HG03108 (cell line): ENCODE data around the gene FCHSD1.

Experiments used
- ATAC-seq: cut with Tn5 transposase; IDR thresholded peaks from one replicate; pipeline ENCODE4 v1.9.1; 2021; ENCODE audit warnings: moderate library complexity; ENCODE audit not compliant: unreplicated experiment

Gene FCHSD1

DNA sequence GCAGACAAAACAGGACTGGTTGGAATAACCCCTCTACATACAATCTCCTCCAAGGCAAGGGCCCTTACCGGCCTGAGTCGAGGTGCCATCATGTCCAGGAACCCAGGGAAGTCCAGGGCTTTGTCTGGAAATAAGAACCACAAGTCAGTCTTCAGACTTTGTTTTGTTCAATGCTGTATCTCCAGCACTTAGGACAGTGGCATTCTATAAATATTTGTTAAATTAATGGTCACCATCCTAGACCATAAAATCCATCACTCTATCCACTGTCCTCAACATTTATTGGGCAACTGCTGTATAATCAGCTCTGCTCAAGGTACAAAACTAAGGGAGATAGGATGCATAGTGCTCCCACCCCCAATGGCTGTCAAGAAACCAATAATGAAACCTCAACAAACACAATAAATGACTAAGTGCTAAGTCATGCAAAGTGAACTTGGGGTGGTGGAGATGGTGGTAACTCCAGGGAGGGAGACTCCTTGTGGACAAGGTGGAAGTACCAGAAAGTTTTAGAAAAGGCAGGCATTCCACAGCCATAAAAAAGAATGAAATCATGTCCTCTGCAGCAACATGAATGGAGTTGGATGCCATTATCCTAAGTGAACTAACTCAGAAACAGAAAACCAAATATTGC lies 9.5 kb downstream of the FCHSD1 start:
- ATAC-seq = peak; percentile 35

DNA sequence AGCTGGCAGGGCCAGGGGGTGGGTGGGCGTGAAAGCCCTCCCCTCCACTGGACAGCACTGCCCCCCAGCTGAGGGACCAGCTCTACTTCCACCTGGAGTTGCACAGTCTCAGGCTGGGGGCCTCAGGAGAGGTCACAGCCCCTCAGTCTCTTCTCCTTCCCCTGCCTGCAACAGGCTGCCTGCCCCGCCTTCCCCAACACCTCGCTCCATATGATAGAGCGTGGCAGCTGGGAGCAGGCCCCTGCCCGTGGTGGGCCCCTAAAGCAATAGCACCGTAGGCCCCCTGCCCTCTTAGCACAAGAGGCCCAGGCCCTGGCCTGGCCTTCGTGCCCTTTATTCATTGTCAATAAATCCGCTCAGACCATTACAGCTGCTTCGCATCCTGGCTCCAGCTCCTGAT lies 10.5 kb downstream of the FCHSD1 start:
- ATAC-seq = no peak

DNA sequence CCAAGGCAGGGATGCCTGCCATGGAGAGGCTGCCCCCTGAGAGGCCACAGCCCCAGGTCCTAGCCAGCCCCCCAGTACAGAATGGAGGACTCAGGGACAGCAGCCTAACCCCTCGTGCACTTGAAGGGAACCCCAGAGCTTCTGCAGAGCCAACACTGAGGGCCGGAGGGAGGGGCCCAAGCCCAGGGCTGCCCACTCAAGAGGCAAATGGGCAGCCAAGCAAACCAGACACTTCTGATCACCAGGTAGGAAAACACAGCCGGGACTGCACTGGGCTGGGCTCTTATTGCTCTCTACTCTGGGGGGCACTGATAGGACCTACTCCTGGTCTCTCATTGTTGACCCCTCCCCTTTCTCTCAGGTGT lies 11.2 kb downstream of the FCHSD1 start:
- no peak for ATAC-seq

DNA sequence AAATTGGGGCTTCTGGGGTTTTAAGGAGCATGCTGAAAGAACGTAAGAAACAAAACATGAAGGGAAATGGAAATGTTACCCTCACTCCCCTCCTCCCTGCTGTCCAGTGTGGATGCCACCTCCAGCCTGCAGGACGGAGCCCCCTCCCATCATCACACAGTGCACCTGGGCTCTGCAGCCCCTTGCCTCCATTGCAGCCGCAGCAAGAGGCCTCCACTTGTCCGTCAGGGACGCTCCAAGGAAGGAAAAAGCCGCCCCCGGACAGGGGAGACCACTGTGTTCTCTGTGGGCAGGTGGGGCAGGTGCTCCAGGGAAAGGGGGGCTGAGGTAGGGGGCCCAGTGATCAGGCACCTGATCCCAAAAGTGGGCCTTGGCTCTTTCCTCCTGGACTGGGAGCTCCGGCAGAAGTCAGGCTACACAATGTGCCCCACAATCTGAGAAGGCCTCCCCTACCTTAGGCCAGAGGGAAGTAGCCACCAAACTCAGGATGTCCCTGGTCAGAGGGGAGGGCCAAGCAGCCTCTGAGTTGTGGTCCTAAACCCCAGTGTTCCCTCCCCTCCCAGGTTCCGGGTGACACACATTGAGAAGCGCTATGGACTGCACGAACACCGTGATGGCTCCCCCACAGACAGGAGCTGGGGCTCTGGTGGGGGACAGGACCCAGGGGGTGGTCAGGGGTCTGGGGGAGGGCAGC lies 11.7 kb downstream of the FCHSD1 start:
- no peak for ATAC-seq

DNA sequence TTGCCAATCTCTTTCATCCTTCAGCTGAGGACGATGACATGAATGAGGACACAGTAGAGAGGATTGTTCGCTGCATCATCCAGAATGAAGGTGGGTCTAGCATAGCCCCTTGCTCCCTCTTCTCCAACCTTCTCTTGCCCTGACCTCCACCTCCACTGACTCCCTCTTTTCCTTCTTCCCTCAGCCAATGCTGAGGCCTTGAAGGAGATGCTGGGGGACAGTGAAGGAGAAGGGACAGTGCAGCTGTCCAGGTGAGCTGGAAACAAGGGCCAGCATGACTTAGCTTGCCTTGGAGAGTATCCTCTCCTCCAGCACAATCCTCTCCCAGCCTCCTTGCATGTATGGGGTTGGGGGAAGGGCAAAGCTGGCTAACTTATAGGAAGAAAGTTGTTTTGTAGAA lies 12.4 kb downstream of the FCHSD1 start:
- ATAC-seq = no peak

DNA sequence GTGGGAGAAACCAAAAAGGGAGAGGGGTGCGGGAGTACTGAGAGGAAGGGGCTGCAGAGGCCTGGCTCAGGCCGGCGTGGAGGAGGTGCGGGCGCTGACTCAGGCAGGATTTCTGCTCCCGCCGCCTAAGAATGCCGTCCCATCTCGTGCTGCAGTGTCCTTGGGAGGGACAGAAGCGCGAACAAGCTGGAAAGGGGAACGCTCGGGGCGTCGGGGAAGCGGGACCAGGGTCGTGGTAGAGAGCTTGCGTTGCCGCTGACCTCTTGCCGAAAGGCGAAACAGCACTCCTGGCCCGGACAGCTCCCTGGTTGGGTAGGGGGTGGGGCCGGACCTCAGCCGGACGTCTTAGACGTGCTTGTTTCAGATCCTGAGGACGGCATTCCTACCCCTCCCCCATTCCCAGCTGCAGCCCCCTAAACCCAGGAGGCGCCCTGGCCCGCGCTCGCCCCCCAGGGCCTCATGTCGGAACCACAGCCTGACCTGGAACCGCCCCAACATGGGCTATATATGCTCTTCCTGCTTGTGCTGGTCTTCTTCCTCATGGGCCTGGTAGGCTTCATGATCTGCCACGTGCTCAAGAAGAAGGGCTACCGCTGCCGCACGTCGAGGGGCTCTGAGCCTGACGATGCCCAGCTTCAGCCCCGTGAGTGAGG lies 13.3 kb downstream of the FCHSD1 start:
- peak; percentile 21 for ATAC-seq

DNA sequence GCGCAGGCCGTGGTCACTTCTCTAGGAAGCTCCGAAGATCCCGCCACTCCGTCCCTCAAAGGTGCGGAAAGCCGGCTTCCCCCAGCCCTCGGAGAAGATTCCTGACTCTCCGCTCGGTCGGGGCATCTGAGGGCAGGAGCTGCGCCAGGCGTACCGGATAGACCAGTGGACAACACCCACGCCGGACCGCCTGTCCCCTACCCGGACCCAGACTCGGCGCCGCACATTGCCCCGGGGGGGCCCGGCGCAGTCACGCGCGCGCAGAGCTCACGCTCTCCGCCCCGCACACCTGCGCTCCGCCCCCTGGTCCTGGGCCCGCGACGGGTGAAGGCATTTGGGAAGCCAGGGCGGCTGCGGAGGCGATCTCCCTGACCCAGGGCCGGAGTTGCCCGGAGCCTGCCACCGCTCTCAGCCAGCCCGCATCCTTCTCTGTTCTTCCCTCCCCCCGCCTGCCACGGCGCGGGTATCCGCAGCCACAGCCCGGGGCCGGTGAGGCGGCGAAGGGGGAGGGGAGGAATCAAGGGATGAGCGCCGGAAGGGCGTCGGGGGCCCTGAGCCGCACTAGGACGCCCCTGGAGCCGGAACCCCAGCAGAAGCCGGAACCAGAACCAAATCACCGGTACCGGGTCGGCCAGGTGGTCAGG lies 14.0 kb downstream of the FCHSD1 start:
- ATAC-seq = no peak

DNA sequence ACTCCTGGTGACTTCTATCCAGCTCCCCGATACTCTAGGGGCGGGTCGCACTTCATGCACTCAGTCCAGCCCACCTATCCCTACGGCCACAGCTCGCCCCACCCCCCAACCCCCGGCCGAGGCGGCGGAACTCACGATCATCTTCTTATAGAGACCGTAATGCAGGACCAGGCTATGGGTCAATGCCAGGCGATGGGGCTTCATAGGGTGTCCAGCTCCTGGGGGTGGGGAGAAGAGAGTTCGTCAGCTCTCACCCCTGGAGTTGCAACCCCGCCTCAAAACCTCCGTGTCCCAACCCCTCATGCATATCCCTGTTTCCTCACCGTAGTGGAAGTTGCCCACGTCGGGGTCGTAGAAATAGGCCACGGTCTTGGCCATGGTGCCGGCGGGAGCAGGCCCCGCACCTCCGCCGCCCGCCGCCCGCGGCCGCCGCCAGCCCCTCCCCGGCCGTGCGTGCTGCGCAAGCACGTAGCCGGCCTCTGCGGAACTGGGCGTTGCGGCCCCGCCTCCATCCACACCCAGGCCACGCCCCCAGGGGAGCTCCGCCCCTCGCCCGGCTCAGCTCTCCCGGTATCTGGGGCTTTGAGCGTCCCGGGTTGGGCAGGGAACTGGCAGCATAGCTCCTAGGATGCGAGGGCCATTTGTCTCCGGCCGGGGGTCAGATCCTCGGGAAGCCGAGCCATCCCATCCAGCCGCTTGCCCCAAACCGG lies 14.7 kb downstream of the FCHSD1 start, which contains the start of the genes HDAC3 and RELL2:
TSS of gene HDAC3 (minus strand) at position 437 of the 710 bp plus-strand sequence. CDS start at position 378, 59 bp downstream.
TSS of gene RELL2 (plus strand) at position 585 of the 710 bp plus-strand sequence. CDS start 1,229 bp downstream, outside the sequence.
- ATAC-seq = peak; percentile 74

DNA sequence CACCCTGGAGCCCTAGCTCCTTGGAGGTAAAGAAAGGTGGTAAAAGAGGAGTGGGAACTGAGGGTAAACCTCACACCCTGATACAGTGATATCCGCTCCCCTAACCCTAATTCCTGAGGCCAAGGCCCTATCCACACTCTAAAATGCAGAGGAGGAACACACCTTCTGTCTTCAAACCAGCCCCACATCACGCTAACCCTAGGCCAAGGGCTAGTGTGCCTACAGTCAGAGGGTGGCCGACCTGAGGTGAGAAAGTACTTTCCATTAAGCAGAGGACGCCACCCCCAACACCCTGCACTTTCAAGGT lies 15.2 kb downstream of the FCHSD1 start:
- no peak for ATAC-seq

DNA sequence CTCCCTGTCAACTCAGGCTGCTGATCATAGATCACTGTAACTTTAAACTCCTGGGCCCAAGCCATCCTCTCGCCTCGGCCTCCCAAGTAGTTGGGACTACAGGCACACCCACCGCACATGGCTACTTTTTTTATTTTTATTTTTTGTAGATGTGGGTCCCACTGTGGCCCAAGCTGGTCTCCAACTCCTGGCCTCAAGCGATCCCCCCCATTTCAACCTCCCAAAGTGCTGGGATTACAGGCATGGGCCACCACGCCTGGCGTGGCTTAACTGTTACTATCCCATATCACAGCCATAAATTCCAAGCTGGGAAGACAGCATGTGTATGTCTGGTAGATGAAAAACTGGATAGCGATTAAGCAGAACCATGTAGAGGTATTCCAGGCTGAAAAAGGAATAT lies 15.6 kb downstream of the FCHSD1 start:
- ATAC-seq = no peak

DNA sequence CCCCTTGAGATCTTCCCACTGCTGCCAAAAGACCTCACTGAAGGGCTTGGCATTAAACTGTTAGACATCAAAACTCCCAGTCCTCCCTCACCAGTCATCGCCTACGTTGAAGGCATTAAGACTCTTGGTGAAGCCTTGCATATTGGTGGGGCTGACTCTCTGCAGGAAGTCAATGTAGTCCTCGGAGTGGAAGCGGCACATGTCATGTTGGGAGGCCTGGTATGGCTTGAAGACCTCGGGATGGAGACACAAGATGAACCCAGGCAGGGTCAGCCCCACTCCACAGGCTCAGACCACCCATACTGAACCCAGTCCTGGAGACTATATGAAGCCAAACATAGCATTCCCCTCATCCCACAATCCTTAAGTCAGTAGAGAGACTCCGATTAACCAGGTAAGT lies 16.5 kb downstream of the FCHSD1 start:
- no peak for ATAC-seq

DNA sequence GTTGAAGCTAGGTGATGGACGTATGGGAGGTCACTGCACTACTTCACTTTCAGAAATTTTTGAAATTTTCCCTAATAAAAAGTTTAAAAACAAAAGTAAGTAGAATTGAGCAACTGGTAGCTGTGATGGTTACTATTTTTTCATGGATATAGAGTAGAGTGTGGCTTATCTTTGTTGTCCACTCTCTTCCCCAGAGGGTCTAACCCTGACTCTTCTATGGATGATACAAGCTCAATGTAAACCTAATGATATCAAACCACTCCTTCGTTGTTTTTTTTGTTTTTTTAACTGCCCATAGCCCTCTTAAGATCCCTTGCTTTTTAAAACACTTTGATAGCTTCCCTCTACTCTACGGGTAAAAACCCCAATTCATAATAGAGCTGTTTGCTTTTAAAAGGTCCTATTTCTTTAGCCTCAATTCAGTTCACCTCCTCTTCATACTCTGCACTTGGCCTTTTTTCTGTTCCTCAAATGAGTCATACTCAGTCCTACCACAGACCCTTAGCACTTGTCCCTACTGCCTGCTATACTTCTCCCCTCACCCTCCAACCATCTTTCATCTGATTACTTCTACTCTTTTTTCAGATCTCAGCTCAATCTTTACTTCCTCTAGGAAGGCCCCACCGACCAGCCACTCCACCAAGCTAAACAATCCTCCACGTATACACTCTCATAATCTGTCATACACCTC lies 17.2 kb downstream of the FCHSD1 start:
- peak; percentile 68 for ATAC-seq

DNA sequence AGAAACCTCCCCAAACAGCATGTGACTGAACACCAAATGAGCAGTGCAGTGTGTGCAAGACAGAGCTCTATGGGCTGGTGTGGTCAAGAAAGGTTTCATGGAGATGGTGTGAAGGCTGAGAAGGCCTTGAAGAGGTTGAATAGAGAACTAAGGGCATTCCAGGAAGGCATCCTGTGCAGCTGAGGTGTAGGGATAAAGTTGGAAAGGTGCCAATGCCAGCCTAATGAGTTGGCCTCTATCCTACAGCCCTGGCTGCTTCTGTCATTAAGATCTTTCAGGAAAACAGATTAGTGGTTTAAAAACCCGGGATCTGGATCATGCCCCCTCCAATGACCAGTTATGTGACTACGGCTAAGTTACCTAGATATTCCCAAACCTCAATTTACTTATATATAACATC lies 18.6 kb downstream of the FCHSD1 start:
- no peak for ATAC-seq

DNA sequence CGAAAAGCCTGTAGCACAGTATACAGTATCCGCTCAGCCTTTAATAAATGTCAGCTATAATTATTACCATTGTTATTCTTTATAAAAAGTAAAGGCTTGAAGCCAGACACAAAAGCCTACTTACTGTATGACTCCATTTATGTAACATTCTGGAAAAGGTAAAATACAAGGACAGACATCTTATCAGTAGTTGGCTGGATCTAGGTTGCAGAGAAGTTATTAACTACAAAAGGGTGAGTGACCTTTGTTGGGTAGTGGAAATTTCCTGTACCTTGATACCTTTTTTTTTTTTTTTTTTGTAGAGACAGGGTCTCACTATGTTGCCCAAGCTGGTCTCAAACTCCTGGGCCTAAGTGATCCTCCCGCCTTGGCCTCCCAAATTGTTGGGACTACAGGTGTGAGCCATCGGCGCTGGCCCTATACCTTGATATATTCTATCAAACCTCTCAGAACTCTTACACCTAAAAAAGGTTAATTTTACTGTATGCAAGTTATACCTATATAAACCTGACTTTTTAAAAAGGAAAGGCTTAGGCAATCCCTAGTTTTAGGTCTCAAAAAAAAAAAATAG lies 20.6 kb downstream of the FCHSD1 start:
- ATAC-seq = no peak

DNA sequence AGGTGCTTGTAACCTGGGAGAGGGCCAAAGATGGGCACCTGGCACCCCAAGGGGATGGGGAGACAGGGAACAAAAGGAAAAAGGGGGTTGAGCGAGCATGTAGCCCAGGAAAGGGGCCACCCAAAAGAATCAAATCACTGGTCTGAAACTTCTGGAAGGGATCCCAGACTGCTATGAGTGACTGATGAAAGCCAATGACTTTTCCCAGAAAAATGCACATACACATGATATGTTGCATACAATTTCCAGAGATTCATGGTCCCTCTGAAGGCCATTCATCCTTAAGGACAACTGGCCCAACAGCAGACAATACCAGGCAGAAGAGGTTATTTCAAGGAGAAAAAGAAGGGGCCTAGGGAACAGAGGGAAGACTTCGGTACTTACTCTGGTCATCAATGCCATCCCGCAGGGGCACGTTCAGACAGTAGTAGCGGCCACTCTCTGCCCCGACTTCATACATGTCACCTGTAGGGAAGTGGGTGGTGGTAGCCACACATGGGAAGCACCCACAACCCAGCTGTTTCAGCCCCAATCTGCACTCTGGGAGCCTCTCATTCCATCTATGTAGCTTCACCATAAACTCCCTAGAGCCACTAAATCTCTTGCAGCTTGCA lies 22.9 kb downstream of the FCHSD1 start:
- no peak for ATAC-seq

DNA sequence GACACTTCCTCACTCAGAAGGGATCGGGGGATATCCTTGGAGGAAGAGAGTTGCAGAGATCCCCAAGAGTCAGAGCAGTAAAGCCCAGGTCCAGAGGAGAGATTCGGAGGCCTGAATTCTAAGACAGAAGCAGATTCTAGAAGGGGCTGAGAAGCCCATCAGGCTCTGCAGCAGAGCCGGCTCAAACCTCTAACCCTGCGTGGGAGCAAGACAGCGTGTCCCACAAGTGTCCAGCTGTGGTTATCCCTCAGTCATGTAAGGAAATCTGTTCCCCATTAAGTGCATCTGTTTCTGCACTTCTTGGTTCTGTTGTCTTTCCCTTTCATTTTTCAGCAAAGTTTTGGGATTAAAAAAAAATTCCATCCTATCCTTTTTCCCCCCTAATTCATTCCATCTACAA lies 27.6 kb downstream of the FCHSD1 start:
- no peak for ATAC-seq

DNA sequence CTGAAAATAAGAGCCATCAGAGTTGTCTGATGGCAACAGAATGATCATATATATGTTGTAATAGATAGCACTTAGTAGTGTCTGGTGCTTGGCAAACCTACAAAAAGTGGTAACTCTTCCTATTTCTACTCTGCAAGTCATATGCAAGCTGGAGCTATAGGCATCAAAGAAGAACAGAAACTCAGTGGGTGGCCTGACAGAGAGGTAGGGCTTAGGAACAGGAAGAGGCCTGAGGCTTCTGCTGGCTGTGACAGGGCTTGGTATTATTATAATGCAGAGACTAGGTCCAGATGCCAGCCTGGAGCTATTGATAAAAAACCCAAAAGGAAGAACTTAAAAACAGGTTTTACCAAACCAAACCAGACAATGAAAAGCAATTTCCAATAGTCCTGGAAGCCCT lies 28.0 kb downstream of the FCHSD1 start:
- peak; percentile 41 for ATAC-seq

DNA sequence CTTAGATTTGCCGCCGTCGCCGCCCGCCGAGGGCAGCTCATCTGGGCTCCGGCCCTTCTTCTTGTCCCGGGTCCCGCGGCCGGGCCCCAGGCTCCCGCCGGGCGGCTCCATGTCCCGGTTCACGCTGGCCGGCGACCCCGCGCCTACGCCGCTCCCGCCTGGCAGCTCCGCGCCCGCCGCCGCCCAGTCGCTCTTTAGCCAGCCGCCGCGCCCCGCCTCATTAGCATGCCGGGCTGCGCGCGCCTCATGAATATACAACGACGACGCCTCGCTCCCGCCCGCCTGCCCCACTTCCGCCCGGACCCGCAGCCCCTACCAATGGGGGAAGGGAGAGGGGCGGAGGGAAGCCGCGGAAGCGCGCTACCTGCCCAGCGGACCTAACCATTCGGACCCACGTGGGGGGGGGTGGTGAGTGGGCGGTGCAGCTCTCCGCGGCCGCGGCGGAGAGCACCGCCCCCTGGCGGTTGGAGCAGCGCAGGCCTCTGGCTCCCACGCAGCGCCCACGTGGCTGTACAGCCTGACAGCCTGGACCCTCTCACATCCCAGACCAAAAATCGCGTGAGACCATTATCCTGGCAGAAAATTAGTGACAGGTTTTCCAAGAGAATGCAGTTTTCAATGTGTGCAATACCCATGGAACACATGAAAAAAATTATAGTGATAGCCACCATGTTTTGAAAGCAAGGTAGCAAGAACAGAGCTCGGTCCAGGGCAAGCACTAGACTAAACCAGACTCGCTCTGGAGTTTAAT lies 32.2 kb downstream of the FCHSD1 start, which contains the start of gene DIAPH1:
TSS of gene DIAPH1 (minus strand) at position 197 of the 751 bp plus-strand sequence. CDS start at position 111, 86 bp downstream.
- peak; percentile 79 for ATAC-seq
